NT2/D1 (cell line): ENCODE measurements around the gene PLD1.

Experiments
- YY1 ChIP-seq: IDR thresholded peaks from 2 replicates; pipeline ENCODE4 v1.6.1; 2011; ENCODE audit not compliant: insufficient read length, insufficient read depth
- ZNF274 ChIP-seq: IDR thresholded peaks from 2 replicates; pipeline ENCODE4 v1.6.1; 2011; ENCODE audit warnings: mild to moderate bottlenecking, low read depth, low read length

GRCh38 chr3:171564748-171565480 is 245.4 kb downstream of the PLD1 start:
- no peak for TF ChIP-seq ZNF274
- no peak for TF ChIP-seq YY1
